T-helper 2 cell (primary cell): Measurements from ENCODE around the gene CST8.
"Not testable (repeated sequence)": the region's sequence is repeated elsewhere in the genome, so short reads cannot be mapped to it uniquely, and the experiment has no call there.

Experiments used
- DNase-seq, 5 experiments: peaks; one replicate each; pipeline versions ENCODE4 v3.0.0 to v3.0.0-alpha.2; 2012 to 2022
- total RNA-seq, 2 donors: gene quantifications; one replicate each; lab custom pipeline; 2026; lab: John Stamatoyannopoulos, UW

Gene CST8, protein sequence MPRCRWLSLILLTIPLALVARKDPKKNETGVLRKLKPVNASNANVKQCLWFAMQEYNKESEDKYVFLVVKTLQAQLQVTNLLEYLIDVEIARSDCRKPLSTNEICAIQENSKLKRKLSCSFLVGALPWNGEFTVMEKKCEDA
- 0 reads per million in 2 donors for total RNA-seq

DNA sequence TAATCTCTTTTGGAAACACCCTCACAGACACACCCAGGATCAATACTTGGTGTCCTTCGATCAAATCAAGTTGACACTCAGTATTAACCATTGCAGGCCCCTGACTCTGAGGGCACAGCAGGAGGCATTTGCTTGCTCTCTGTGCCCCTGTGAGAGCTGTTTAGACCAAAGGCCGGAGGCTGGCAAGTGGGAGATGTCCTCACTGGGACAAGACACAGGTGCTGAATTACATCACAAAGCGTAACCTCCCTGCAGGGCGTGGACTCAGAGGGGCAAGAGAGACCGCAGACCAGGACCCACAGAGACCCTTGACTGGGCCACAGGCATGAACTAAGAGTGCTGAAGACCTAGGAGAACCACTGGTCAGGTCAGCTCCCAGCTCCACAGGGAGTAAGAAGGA lies at the start of gene CST8:
CST8 (plus strand) TSS at position 301 of the 400 bp plus-strand sequence. CDS start 551 bp downstream, outside the sequence.
- no peak for DNase-seq

DNA sequence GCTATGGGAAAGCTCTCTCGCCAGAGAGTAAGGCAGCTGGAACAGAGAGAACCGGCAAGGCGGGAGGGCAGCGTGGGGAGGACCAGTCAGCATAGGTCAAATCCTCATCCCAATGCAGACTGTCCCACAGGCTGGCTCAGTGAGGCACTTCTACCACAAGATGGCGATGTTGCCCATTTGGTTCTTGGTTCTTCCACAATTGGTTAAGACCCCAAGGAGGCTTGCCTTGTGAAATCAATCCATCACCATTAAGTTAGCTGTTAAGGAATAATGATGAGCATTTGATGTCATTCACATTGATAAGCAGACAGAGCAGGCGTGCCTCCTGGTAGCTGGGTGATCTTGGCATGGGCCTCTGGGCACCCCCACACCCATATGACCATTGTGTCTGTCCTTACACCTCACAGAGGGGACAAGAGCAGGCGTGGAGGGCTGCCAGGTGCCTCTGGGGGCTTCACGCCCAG lies 49.0 kb upstream of the CST8 start:
- DNase-seq: peak in 4 of 5 experiments; percentile 19 to 40 (median 30)

DNA sequence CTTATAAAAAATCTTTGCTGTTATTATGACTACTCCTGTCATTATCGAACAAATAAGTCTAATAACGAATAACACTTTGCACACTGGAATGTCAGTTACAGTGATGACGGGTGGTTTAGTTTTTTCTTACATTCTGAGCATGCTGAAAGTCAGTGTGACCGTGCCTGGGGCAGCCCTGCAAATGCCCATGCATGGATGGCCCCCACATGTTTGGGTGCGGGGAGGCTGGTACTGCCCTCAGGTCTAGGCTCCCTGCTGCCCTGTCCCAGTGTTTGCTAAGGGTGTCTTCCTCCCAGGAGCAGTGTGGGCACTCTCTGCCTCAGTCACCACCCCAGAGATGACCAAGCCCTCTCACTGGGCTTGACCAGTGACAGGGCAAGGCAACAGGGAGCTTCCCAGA lies 48.5 kb upstream of the CST8 start:
- DNase-seq: no peak

DNA sequence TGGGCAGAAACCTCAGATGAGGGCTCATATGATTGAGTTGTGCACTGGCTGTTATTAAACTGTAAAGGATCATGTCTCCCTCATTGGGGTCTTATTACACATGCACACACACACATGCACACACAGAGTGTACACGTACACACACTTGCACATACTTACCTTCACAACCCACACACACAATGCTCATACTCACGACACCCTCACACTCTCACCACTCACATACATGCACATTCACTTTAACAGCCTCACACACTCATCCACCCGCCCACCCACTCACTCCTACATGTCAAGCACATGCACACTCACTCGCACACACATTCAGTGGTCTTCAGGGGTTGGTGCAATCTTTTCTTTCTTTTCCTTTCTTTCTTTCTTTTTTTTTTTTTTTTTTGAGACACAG lies 46.1 kb upstream of the CST8 start:
- DNase-seq: no peak

DNA sequence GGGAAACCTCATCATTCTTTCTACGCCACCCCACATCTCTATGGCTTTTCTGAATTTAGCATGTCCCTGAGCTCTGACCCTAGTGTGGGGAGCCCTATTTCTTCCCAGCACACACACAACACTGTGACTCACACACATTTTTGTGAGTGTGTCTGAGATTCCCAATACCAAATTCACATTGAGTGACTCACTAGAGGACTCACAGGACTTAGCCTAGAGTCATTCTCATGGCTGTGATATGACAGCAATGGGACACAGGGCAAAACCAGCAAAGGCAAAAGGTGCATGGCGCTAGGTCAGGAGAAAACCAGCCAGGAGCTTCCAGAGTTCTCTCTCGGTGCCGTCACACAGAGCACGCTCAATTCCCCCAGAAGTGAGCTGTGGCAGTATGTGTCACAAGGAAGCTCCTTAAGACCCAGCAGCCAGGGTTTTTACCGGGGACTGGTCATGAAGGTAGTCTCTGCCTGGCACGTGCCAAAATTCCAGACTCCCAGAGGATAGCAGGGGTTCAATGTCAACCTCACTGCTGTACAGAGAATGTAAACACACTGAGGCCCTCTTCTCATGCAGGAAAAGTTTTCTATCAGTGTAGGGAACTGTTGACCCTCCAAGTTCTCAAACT lies 45.2 kb upstream of the CST8 start:
- DNase-seq: no peak

DNA sequence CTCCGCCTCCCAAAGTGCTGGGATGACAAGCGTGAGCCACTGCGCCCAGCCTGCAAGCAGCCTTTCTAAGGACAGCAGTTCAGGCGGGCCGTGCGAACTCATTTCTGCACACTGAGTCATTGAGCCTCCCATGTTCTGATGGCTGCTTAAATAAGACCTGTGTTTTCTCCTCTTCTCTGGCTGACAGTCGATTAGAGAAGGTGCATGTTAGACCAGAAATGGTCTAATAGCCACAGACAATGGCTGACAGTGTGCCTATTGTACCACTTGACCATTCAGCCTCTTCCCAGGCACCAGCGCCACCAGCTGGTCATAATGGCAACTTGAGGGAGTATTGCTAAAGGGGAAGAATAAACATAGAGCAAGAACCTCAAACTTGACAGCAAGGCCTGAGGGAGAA lies 44.4 kb upstream of the CST8 start:
- peak in 1 of 5 experiments; percentile 17 for DNase-seq

DNA sequence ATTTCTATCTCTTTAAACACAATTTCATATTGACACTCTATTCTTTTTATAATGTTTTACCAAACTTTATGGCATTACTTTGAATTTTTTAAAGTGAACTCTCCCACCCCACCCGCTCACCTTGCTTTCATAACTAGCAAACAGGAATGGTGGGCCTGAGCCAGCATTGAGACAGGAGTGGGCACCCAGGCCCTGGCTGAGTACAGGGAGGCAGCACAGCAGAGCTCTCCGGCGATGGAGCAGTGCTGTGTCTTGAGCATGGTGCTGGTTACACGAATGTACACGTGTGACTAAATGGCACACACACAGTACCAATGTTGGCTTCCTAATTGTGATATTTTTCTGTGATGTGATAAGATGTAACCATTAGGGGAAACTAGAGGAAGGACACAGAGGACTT lies 42.8 kb upstream of the CST8 start:
- DNase-seq: no peak

DNA sequence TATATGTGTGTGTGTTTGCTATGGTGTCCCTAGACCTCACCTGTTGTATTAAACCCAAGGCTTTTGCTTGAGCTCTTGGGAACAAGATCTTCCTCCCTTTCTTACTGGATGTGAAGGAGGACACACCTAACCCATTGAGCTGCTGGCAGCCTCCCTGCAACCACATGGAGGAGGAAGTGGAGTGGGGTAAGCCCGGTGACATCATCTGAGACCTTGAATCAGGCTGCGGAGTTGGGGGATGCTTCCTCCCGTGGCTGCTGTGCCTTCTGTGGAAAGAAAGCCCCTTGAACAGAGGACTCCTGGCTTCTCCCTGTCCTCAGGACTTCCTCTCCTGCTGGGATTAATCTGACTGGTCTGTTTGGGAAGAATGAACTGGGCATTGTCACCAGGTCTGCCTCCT lies 41.5 kb upstream of the CST8 start:
- DNase-seq: no peak

DNA sequence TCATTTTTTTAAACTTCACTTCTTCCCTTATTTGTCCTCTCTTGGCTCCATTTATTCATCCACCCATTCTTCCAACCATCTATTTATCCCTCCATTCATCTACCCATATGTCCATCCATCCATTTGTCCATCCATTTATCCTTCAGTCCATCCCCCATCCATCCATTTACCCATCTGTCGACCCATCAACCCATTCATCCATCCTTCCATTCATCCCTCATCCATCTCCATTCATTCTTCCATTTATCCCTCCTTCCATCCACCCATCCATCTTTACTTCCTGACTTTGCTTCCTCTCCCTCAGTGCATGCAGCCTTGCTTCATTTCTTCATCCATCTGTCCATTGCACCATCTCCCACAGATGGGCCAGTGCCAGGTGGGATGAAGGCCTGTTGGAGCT lies 40.0 kb upstream of the CST8 start:
- DNase-seq: no peak

DNA sequence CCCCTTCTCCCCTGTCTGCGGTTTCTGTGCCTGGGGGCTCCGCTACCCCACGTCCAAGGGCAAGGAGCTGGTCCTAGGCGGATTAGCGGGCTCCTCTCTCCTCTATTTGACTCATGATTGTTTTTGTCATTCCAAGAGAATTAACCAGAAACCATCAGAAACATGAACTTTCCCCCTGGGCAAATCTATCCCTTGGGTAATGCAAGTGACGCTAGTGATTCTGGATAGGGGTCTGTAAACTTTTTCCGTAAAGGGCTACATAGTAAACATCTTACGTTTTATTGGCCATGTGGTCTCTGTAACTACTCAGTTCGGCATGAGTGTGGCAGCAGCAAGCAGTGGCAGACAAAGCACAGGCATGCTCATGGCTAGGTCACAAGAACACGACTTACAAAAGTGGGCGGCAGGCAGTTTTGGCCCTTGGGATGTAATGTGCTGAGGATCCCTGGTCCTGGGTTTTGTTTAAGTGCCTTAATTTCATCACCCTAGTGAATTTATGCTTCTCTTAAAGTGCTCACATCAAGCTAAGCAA lies 38.9 kb upstream of the CST8 start:
- DNase-seq: no peak

DNA sequence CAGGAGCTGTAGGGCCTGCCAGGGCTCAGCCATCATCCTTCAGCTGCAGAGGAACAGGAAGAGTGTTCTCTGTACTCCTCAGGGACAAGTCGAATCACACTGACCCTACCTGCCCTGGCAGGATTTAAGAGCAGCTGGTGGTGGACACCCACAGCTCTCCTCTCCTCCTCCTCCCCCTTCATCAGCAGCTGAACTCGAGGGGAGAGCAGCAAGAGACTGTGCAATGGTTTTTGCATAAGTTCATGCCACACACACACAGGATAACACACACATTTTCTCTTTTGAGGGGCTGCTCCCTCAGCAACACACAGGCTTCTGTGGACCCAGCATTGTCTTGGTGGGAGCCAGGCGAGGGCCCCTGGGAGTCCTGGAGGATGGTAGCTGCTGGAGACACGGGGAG lies 38.1 kb upstream of the CST8 start, which contains the start of gene CST11:
CST11 (minus strand) TSS at position 101 of the 400 bp plus-strand sequence; CDS start at position 36, 65 bp downstream.
- DNase-seq: no peak

DNA sequence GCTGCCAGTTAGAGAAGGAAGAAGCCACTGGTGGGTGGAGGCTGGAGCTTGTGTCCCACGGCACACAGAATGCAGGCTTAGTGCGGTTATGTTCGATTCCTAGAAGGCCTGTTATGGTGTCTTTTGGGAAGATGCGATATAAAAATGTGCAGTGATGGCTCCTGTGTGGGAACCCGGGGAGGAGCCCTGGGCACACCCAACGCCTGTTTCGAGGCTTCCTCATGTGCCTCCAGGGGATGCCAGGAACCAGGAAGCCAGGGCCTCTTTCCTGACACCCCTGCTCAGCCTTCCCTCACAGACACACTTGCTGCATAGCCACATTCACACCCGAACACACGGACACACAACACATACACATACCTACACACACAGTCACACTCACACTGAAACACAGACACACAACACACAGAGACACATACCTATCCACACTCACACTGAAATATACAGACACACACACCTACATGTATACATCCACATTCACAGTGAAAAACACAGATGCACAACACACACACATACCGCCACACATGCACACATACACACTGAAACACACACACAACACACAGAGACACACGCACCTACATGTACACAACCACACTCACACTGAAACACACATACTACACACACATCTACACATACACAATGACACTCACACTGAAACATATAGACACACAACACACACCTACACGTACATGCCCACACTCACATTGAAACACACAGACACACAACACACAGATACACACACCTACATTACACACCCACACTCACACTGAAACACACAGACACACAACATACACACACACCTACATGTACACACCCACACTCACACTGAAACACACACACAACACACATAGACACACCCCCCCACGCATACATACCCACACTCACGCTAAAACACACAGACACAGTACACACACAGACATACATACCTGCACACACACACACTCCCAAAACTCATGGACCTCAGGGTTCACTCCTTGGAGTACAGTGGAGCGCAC lies 37.1 kb upstream of the CST8 start:
- DNase-seq: no peak

DNA sequence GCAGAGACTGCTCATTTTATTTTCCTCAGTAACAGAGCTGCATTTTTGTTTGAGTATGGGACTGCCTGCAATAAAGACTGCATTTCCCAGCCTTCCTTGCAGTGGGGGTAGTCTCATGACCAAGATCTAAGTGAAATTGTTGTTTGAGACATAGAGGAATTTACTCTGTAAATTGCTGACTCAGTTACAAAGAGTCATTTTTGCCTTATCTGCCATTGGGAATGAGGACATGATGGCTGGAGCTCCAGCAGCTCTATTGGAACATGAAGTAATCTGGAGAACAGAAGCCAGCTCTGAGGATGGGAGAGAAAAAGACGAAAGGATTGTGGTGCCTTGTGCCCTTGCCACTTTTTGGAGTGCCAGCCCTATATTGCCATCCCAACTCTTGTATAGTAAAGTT lies 36.1 kb upstream of the CST8 start:
- no peak for DNase-seq

DNA sequence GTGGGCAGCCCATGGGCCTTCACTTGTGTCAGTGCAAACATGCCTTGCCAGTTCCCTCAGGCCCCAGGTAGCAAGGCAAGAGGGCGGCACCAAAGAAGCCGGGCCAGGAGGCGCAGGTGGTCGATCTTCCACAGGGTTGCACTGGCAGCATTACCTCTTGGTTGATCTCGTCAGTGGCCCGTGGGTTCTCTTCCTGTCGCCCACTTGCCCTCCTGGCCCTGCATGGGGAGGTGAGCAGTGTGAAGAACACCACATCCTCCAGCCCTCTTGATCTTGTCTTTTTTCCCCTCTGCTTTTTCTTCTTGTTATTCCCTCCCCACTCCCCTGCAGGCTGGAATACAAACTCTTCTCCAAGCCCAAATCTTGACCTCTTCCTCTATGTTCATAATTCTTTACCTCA lies 35.3 kb upstream of the CST8 start:
- DNase-seq: no peak

DNA sequence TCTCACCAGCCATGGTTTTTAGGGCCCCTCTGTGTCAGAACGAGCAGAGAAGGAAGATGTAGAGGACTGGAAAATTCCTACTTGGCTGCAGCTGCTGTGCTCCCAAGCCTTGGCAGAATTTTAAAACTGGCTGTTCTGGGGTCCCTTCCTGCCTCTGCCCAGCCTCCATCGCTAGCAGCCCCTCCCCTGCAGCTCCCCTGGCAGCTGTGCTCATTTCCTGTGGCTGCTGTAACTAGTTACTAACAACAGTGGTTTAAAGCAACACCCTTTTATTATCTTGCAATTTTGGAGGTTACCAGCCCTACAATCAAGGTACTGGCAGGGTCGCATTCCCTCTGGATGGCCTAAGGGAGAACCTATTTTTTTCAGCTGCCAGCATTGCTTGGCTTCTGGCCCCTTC lies 34.5 kb upstream of the CST8 start:
- peak in 1 of 5 experiments; percentile 9 for DNase-seq

DNA sequence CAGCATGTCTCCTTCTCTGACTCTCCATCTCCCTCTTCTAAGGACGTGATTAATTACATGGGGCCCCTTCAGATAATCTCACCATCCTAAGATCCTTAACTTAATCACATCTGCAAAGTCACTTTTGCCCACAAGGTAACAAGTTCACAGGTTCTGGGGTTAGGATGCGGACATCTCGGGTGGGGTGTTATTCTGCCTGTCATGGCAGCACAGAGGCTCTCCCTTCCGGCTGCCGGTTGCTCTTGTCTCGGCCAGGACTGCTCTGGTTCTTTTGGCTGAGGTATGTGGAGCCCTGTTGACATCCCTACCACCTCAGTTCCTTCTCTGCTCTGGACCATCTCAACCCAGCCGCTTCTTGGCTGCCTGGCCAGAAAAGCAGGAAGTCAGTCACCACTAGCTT lies 34.0 kb upstream of the CST8 start:
- DNase-seq: peak in 1 of 5 experiments; percentile 1

DNA sequence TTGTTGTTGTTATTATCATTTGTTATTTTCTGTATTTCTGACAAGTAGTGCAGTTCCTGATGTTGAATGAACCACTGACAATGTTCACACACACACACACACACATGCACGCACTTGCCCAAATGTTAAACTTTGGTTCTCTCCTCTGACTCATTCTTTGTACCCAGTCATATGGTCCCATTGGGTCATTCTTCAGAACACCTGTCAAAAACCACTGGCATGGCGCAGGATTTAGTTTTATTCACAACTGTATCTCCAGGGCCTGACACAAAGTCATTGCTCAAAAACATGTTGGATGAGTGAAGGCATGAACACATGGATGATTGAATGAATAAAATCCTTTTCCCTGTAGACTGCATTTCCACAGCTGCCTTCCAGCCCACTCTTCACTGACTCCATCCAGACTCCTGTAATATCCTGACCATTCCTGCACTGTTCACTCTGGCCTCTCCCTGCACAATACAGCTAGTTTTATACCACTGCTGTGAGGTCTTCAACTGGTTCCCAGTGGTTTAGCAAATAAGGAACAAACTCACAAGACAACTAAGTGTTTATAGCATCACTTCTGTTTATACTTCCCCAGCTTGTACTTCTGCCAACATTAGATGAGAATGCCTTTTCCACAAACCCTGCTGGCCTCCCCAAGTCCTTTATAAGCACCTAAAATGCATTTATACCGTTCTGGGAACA lies 31.3 kb upstream of the CST8 start:
- DNase-seq: no peak

DNA sequence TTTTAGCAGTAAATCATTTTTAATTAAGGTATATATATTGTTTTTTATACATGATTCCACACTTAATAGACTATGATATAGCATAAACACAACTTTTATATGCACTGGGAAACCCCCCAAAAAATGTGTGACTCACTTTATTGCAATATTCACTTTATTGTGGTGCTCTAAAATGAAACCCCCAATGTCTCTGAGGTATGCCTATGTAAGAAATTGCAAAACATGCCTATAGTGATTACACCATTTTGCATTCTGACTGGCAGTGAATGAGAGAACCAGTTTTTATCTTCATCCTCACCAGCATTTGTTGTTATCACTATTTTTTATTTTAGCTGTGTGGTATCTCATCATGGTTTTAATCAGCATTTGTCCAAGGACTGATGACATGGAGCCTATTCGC lies 29.7 kb upstream of the CST8 start:
- DNase-seq: no peak

DNA sequence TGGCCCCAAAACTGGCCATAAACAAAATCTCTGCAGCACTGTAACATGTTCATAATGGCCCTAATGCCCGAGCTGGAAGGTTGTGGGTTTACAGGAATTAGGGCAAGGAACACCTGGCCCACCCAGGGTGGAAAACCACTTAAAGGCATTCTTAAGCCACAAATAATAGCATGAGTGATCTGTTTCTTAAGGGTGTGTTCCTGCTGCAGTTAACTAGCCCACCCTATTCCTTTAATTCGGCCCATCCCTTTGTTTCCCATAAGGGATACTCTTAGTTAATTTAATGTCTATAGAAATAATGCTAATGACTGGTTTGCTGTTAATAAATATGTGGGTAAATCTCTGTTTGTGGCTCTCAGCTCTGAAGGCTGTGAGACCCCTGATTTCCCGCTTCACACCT lies 24.0 kb upstream of the CST8 start:
- not testable (repeated sequence) for DNase-seq

DNA sequence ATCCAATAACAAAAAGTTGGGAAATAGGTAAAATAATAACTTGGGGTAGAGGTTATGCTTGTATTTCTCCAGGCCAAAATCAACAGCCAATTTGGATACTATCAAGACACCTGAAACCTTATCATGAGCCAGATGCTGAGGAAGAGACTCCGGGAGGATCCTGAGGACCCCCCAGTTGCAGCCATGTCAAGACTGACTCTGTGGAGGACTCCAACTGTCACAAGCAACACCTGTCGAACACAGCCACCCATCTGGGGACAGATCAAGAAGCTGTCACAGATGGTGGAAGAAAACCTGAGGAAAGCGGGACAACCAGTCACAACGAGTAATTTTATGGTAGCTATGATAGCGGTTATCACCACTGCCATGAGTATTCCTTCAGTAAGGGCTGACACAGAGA lies 18.6 kb upstream of the CST8 start:
- DNase-seq: not testable (repeated sequence)

DNA sequence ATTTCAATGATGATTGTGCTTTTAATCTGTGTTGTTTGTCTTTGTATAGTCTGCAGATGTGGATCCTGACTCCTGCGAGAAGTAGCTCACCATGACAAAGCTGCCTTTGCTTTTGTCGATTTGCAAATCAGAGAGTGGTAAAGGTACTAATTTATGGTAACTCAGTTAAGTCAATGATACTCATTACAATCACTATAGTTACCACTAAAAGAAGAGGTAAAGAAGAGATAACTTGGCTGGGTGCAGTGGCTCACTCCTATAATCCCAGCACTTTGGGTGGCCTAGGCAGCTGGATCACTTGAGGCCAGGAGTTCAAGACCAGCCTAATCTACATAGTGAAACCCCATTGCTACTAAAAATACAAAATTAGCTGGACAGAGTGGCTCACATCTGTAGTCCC lies 17.6 kb upstream of the CST8 start:
- DNase-seq: not testable (repeated sequence)

DNA sequence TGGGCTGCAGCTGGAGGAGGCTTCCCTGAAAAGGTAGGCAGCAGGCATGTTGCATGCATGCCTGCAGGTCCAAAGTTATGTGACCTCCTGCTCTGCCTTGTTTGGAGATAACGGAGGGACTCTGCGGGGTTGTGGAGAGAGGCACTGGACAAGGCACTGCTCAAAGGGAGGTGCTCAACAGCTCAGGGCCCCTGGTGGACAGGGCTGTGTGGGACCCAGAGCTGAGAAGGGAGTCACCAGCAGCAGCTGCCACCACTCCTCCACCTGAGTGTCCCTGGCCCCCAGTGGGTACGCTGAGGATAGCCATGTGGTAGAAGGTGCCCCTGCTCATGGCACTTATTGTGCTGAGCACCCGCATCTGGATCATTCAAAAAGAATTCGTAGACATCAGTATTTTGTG lies 15.5 kb upstream of the CST8 start:
- no peak for DNase-seq
